Kidney epithelial cell (primary cell): ENCODE data around the gene KIAA1671. TPM values are rescaled to one million over a fixed set of nuclear protein-coding genes. Genes with fewer than 3 reads are reported as not detected.

Experiments
- DNase-seq: peaks from one replicate; pipeline ENCODE4 v3.0.0-alpha.2; 2010; ENCODE audit warnings: low read depth
- H3K27me3 ChIP-seq: 2 replicates; pipeline ENCODE4 v1.6.0; 2011; ENCODE audit warnings: low read length; ENCODE audit not compliant: control insufficient read depth, insufficient read depth
- H3K36me3 ChIP-seq: 2 replicates; pipeline ENCODE4 v1.5.1; 2011; ENCODE audit warnings: low read length; ENCODE audit not compliant: control insufficient read depth, insufficient read depth
- H3K4me3 ChIP-seq: 2 replicates; pipeline ENCODE4 v1.5.1; 2011; ENCODE audit warnings: low read depth, mild to moderate bottlenecking, control low read depth, low read length
- total RNA-seq: library from RNA; depleted of rRNA; stranded (reverse); fragments of >200 nt; gene quantifications from 2 replicates; pipeline ENCODE4 v1.2.3, GENCODE V29; 2015
- TF ChIP-seq, protein P1 (sequence below): IDR thresholded peaks from 2 replicates; pipeline ENCODE4 v1.5.1; 2011; ENCODE audit warnings: mild to moderate bottlenecking, moderate library complexity, low read length, control low read depth, inconsistent platforms; ENCODE audit not compliant: insufficient read depth, poor library complexity, severe bottlenecking

Gene KIAA1671
- total RNA-seq, 1 donor from 2014 or later, result 32.3 TPM

- TF ChIP-seq, protein P1, sequence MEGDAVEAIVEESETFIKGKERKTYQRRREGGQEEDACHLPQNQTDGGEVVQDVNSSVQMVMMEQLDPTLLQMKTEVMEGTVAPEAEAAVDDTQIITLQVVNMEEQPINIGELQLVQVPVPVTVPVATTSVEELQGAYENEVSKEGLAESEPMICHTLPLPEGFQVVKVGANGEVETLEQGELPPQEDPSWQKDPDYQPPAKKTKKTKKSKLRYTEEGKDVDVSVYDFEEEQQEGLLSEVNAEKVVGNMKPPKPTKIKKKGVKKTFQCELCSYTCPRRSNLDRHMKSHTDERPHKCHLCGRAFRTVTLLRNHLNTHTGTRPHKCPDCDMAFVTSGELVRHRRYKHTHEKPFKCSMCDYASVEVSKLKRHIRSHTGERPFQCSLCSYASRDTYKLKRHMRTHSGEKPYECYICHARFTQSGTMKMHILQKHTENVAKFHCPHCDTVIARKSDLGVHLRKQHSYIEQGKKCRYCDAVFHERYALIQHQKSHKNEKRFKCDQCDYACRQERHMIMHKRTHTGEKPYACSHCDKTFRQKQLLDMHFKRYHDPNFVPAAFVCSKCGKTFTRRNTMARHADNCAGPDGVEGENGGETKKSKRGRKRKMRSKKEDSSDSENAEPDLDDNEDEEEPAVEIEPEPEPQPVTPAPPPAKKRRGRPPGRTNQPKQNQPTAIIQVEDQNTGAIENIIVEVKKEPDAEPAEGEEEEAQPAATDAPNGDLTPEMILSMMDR, result no peak
- no peak for DNase-seq
- Histone ChIP-seq H3K4me3 (no peak overlapping the region), H3K36me3 (no peaks in the 10 kb centered on the region), H3K27me3 (no peaks in the 10 kb centered on the region)
These were observed 174.0 kb downstream of the KIAA1671 start for GRCh38 chr22:25126510-25126909.

DNA sequence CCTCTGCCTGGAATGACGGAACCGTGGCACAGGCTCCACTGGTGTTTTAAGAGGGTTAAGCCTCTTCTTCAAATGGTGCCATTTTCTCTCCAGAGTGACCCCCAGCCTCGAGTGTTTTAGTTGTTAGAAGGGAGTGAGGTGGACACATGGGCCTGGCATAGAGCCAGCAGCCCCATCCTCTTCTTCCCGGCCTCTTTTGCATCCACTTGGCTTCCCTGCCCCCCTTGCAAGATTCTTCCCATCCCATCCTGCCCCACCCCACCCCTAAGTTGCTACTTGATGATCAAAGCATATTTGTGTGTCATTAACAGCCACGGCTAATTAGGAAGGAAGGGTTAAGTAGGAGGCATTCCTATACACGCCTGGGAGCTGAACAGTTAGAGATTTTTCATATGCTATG lies 174.8 kb downstream of the KIAA1671 start:
- TF ChIP-seq, protein P1, result no peak
- DNase-seq, result no peak

GRCh38 chr22:25130462-25130861 lies 177.9 kb downstream of the KIAA1671 start:
- H3K36me3 ChIP-seq, result no peaks in the 10 kb centered on the region
- TF ChIP-seq, protein P1, result no peak
- H3K4me3 ChIP-seq, result no peak overlapping the region
- no peak for DNase-seq
- no peaks in the 10 kb centered on the region for H3K27me3 ChIP-seq

More for the DNA sequence above, 174.8 kb downstream of the KIAA1671 start:
- H3K27me3 ChIP-seq, result no peaks in the 10 kb centered on the region
- H3K4me3 ChIP-seq, result no peak overlapping the region
- no peaks in the 10 kb centered on the region for H3K36me3 ChIP-seq

- Histone ChIP-seq H3K4me3 (no peak overlapping the region), H3K36me3 (no peaks in the 10 kb centered on the region), H3K27me3 (no peaks in the 10 kb centered on the region)
- no peak for DNase-seq
- TF ChIP-seq, protein P1, result no peak
These were observed 178.8 kb downstream of the KIAA1671 start for GRCh38 chr22:25131198-25131887.

- H3K4me3 ChIP-seq, result no peak overlapping the region
- no peaks in the 10 kb centered on the region for H3K27me3 ChIP-seq
- no peak for DNase-seq
- TF ChIP-seq, protein P1, result no peak
- no peaks in the 10 kb centered on the region for H3K36me3 ChIP-seq
These were observed 181.5 kb downstream of the KIAA1671 start for GRCh38 chr22:25134028-25134427.

GRCh38 chr22:25134451-25134850 lies 181.9 kb downstream of the KIAA1671 start:
- Histone ChIP-seq H3K4me3 (no peak overlapping the region), H3K27me3 (no peaks in the 10 kb centered on the region), H3K36me3 (no peaks in the 10 kb centered on the region)
- DNase-seq, result no peak
- TF ChIP-seq, protein P1, result no peak
